GM18519 (cell line): ENCODE results near the gene ZNF425.
A peak's percentile ranks its signal among the peaks of the same experiment; 100 is the strongest.
"Not testable (repeated sequence)": the region's sequence is repeated elsewhere in the genome, so short reads cannot be mapped to it uniquely, and the experiment has no call there.

ENCODE experiments used
- ATAC-seq: cut with Tn5 transposase; IDR thresholded peaks from one replicate; pipeline ENCODE4 v1.9.1; 2021; ENCODE audit warnings: mild to moderate bottlenecking, moderate library complexity; ENCODE audit not compliant: unreplicated experiment, low FRiP score

ZNF425 gene

DNA sequence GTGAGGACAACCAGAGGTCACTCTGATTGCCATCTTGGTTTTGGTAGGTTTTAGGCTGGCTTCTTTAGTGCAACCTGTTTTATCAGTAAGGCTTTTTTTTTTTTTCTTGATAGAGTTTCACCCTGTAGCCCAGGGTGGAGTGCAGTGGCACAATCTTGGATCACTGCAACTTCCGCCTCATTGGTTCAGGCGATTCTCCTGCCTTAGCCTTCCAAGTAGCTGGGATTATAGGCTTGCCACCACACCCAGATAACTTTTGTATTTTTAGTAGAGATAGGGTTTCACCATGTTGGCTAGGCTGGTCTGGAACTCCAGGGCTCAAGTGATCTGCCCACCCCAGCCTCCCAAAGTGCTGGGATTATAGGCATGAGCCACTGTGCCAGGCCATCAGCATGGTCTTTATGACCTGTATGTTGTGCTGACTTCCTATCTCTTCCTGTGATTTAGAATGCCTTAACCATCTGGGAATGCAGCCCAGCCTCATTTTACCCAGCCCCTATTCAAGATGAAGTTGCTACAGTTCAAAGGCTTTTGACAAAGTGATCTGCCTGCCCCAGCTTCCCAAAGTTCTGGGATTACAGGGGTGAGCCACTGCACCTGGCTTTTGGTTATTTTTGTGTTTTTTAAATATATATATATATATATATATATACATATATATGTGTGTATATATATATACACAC lies 7.0 kb upstream of the ZNF425 start:
- no peak for ATAC-seq

DNA sequence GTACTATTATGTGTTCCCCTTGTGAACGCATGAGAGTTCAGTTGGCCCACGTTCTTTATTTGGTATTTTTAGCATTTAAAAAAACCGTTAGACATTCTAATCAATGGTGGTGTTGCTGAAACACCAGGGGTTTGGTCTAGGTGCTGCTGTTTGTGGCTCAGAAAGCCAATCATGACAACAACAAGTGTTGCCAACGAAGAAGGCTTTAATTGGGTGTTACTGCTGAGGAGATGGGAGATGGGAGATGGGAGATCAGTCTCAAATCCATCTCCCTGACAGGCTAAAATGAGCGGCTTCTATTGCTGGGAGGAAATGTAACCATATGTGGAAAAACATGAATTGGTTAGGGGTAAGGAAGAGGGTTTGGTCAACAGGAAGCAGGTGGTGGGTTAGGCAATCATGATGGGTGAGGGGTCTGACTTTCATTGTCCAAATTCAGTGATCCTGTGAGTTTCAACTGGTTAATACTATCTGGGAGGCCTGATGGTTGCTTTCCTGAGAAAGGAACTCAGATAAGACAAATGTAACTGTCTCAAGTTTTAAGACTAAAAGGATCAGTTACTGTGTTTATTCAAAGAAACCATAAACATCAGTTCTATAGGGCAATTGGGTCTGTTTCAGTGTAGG lies 4.6 kb upstream of the ZNF425 start:
- no peak for ATAC-seq

DNA sequence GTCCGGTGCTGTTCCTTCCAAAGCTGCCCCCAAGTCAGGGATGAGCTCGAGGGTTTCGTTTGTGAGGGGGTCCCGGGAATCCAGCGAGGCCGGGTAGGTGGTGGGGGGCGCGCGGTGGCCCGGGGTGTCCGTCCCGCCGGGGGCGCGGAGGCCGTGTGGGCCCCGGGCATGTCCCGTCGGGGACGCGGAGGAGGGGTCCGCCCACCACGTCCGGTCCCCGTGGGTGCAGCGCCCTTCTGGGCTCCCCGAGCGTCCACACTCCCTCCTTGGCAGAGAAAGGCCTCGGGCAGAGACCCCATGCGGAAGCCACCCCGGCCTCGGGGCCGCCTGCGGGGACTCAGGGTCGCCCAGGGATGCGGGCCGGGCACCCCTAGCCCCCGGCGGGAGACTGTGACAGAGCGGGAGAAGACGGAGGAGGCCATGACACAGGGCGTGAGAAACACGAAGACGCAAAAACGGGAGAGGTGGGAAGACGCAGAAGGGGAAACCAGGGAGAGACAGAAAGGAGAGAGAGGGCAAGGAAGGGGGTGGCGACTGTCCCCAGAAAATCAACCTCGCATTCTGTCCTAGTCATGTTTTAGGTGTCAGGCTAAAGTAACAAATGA lies 640 bp upstream of the ZNF425 start:
- peak; percentile 29 for ATAC-seq

DNA sequence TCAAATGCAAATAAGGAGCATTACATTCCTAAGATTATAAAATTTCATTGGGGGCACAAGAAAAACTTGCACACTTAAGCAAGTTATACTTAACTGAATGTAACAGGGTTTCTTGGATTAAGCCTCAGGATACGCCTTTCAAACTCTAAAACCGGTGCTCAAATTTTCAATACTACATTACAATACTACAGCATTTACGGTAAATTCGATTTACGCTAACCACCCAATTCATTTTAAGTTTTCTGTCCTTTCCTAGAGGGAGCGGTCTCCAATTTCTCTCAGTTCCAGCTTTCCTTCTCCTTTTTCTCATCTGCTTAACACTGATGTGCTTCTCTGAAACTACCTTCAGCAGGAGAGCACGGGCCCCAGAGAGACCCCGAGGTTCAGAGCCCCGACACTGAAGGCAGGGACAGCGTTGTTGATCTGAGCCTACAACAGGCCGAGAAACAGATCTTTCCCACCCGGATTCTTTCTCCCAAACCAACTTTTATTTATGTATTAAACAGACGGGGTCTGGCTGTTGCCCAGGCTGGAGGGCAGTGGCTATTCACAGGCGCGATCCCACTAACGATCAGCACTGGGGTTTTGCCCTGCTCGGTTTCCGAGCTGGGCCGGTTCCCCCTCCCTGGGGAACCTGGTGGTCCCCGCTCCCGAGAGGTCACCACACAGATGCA lies 798 bp downstream of the ZNF425 start:
- no peak for ATAC-seq

DNA sequence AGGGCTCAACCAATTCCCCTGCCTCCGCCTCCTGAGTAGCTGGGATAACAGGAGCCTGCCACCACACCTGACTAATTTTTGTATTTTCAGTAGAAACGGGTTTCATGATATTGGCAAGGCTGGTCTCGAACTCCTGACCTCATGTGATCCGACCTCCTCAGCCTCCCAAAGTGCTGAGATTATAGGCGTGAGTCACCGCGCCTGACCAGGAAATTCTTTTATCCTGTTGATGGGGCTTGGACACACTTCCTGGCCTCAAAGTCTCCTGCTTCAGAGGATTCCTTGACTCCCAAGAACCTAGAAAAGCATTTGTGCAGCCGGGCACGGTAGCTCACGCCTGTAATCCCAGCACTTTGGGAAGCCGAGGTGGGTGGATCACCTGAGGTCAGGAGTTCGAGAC lies 16.2 kb downstream of the ZNF425 start:
- ATAC-seq = no peak

DNA sequence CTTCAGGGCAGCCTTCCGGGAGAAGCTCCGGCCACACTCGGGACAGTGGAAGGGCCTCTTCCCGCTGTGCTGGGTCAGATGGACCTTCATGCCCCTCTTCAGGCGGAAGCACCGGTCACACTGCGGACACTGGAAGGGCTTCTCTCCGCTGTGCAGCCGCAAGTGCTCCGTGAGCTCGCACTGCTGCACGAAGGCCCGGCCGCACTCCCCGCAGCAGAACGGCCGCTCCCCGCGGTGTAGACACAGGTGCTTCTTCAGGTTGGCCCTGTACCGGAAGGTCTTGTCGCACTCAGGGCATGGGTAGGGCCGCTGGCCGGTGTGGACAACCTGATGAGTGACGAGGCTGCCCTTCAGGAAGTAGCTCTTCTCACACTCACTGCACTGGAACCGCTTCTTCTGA lies 21.4 kb downstream of the ZNF425 start:
- no peak for ATAC-seq

DNA sequence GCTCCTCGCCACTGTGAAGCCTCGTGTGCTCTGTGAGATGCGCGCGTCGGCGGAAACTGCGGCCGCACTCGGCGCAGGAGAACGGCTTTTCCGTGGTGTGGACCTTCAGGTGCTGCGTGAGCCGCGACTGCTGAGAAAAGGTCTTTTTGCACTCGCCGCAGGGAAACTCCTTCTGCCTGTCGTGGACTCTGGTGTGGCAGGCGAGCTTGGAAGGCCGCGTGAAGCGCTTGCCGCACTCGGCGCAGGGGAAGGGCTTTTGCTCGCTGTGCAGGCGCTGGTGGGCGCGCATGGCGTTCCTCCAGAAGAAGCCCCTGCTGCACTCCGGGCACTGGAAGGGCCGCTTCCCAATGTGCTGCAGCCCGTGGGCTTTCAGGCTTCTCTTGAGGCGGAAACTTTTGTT lies 21.9 kb downstream of the ZNF425 start:
- no peak for ATAC-seq

DNA sequence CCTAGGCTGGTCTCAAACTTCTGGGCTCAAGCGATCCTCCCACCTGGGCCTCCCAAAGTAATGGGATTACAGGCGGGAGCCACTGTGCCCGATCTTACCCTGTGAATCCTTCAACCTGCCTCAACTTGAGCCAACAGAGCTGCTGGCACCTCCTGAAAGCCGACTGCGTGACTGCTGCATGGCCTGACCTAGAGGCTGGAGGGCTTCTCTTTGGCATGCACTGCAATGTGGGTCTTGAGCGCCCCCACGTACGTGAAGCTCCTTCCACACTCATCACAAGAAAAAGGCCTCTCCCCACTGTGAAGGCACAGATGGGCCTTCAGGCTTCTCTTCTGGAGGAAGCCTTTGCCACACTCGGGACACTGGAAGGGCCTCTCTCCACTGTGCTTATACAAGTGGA lies 22.7 kb downstream of the ZNF425 start:
- ATAC-seq = no peak

DNA sequence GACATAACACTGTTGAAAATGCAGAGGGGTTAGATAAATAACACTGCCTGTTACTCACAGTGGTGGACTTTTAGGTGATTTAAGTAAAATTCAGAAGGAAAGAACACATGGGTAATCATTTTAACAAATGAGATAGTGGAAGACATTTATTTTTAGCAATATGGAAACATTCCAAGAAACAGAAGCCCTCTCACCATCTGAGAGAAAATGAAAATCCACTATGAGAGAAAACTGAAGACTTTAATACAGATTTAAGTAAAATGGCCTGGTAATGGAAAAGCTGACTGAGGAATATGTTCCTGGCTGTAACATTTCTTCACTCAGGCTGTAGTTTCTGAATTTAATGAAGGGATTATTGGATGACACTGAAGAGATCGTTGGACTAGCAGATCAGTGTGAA lies 23.5 kb downstream of the ZNF425 start:
- no peak for ATAC-seq

DNA sequence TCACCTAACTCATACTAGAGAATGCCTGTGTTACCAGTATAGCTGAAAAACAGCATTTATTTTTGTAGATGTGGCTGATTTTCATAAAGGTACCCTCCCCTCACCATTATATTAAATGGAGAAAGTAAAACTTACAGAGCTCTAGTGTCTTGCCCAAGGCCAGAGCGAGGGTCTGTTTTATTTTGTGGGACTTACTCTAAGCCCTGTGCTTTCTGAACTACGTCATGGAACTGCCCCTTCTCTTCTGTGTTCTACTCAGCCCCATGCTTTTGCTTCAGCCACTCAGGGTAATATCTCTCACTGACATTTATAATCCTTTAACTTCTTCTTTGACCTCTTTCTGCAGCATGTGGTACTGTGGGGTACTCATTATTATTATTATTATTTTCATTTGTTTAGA lies 25.3 kb downstream of the ZNF425 start:
- ATAC-seq = no peak

DNA sequence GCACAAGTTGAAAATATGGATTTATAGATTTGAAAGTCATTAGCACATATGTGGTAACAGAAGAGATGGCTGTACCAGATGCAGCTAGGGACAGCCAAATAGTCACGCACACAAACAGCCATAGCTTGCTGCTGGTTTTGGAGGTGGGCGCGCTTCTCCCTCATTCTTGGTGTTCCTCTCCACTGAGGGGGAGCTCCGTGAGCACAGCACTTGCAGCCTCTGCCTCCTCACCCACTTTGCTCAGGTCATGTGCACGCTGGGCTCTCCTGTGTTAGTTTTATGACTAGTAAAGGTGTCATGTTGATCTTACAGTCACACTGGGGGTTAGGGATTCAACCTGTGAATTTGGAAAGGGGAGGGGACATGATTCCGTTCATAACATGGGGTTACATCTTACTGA lies 27.1 kb downstream of the ZNF425 start:
- no peak for ATAC-seq

DNA sequence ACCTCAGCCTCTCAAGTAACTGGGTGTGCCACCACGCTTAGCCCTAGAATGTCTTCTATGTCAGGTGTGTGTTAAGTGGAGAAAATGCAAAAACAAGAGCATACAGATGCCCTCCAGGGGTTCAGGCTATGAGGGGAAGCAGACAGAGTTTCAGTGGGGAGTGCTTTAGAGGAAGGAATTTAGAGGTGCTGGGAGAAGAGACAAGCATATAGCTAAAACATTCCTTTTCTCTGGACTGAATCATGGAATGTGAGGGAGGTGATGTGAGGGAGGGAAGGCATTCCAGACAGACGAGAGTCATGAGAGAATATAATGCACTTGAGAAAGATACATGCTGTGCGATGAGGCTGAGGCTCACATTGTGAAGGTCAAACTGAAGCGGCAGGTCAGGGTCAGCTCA lies 29.0 kb downstream of the ZNF425 start:
- ATAC-seq = no peak

DNA sequence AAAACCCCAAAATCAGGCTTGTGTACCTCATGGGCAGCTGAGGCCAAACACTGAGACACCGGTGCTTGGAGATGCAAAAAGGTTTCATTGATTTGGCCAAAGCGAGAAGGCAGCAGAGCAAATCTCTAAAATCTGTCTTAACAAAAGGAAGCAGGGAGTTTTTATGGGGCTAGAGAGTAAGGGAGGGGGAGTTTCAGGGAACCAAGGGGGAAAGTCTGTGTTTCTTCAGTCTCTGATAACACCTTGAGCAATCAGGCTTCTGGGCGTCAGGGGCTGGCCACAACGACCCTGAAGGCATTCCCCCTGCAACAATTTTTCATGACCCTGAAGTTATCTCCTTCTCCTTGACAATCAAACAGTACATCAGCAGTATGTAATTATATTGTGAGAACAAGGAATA lies 32.9 kb downstream of the ZNF425 start:
- ATAC-seq = no peak

DNA sequence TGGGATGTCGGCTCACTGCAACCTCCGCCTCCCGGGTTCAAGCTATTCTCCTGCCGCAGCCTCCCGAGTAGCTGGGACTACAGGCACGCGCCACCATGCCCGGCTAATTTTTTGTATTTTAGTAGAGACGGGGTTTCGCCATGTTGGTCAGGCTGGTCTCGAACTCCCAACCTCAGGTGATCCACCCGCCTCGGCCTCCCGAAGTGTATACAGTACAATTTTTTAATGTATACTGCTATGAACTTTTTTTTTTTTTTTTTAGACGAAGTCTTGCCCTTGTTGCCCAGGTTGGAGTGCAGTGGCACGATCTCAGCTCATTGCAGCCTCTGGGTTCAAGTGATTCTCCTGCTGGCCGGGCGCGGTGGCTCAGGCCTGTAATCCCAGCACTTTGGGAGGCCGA lies 33.9 kb downstream of the ZNF425 start:
- ATAC-seq = not testable (repeated sequence)

DNA sequence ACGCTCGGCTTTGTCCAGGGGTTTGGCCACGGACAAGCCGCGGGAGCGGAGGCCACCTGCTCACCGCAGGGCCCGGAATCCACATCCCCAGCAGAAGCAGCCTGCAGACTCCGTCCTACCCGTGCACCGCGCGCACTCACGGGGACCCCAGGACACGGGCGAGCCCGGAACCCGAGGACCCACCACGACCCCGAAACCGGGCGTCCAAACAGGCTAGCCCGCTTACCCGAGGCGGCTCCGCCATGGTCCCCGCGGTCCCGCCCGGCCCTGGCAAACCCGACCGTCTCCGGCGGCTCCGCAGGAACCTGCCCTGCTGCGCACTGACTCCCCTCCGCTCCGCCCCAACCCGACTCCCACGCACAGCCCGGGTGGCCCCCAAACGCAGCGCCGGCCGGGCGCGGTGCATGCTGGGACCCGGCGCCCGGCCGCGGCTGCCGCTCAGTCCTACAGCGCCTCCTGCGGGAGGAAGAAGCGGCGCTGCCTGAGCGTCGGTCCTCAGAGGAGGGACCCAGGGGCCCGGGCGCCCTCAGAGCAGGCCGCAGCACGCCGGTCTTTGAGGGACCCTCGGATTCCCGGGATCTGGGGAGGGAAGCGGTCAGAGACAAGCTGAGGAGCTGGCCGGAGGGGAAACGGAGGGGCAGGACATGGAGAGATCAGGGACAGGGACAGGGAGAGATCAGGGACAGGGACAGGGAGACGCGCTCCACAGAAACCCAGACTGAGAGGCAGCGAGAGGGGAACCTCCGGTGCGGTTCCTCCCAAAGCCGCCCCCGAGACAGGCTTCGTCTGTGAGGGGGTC lies 35.5 kb downstream of the ZNF425 start, which contains the start of gene ZNF786:
Gene ZNF786 (minus strand): TSS at position 322 of the 799 bp plus-strand sequence. CDS start 78 bp downstream, at position 244.
- peak; percentile 76 for ATAC-seq

DNA sequence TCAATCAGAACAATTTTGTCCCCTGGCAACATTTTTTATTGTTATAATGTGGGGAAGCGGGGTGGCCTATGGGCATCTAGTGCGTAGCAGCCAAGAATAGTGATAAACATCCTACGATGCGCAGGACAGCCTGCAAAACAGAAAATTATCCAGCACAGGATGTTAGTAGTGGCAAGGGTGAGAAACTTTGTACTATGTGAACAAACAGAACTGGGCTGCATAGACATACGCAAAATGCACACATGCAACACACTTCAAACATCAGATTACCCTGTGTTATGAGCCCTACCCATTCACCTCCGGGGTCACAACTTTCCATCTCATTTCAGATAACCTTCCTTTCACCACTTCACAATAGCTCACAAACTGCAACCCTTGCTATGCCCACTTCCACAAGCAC lies 38.7 kb downstream of the ZNF425 start:
- no peak for ATAC-seq

DNA sequence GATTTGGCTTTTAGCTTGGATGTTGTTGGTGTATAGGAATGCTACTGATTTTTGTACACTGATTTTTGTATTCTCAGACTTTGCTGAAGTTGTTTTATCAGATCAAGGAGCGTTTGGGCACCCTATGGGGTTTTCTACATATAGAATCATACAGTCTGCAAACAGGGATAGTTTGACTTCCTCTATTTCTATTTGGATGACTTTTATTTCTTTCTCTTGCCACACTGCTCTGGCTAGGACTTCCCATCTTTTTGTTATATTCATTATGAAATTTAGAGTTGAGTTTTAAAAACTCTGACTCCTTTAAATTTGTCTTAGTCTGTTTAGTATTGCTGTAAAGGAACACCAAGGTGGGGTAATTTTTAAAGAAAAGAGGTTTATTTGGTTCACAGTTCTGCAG lies 40.3 kb downstream of the ZNF425 start:
- ATAC-seq = no peak

DNA sequence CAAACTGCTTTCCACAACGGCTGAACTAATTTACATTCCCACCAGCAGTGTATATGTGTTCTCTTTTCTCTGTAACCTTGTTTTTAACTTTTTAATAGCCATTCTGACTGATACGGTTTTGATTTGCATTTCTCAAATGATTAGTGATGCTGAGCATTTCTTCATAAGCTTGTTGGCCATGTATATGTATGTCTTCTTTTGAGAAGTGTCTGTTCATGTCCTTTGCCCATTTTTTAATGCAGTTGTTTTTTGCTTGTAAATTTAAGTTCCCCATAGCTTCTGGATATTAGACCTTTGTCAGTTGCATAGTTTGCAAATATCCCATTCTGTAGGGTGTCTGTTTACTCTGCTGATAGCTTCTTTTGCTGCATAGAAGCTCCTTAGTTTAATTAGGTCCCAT lies 41.7 kb downstream of the ZNF425 start:
- no peak for ATAC-seq

DNA sequence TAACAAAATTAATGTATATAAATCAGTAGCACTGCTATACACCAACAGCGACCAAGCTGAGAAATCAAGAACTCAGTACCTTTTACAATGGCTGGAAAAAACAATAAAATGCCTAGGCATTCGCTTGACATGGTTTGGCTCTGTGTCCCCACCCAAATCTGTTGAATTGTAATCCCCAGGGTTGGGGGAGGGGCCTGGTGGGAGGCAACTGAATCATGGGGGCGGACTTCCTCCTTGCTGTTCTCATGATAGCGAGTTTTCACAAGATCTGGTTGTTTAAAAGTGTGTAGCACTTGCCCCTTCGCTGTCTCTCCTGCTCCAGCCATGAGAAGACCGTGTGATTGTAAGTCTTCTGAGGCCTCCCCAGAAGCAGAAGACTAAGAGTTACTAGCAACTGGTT lies 44.2 kb downstream of the ZNF425 start:
- no peak for ATAC-seq

DNA sequence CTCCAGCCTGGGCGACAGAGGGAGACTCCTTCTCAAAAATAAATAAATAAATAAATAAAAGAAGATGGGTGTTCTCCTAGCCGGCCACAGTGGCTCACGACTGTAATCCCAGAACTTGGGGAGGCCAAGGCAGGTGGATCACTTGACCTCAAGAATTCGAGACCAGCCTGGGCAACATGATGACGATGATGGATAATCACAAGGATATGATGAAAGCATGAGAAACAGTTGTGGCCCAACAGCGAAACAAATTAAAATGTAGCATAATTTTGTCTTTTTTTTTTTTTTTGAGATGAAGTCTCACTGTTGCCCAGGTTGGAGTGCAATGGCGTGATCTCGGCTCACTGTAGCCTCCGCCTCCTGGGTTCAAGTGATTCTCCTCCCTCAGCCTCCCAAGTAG lies 48.5 kb downstream of the ZNF425 start:
- no peak for ATAC-seq

DNA sequence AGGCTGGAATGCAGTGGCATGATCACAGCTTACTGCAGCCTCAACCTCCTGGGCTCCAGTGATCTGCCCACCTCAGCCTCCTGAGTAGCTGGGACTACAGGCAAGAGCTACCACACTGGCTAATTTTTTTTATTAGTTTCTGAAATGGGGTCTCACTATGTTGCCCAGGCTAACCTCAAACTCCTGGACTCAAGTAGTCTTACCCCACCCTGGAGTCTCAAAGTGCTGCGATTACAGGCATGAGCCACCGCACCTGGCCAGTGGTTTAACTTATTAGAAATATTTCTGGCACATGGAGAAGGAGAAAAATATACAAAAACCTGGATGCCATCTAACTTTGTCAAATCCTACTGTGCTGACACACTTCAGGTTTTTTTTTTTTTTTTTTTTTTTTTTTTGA lies 50.8 kb downstream of the ZNF425 start:
- no peak for ATAC-seq
